ENCODE results near the gene SRGAP3.

Gene SRGAP3

GRCh38 chr3:9251055-9251786, 1.8 kb upstream of the SRGAP3 start:
- DNase-seq: no peak

GRCh38 chr3:9250236-9250635, 790 bp upstream of the SRGAP3 start:
- peak; percentile 8 for DNase-seq

GRCh38 chr3:9248522-9249271, 749 bp downstream of the SRGAP3 start:
- DNase-seq: peak; percentile 13

- no peak for DNase-seq
These were observed 1.4 kb downstream of the SRGAP3 start for GRCh38 chr3:9247941-9248521.

GRCh38 chr3:9247361-9247940, 2.0 kb downstream of the SRGAP3 start:
- DNase-seq: no peak

GRCh38 chr3:9246189-9246588, 3.3 kb downstream of the SRGAP3 start:
- DNase-seq: no peak

- DNase-seq: no peak
These were observed 4.8 kb downstream of the SRGAP3 start for GRCh38 chr3:9244495-9245183.

- DNase-seq: peak; percentile 24
These were observed 7.5 kb downstream of the SRGAP3 start for GRCh38 chr3:9241956-9242355.

- no peak for DNase-seq
These were observed 9.8 kb downstream of the SRGAP3 start for GRCh38 chr3:9239680-9240079.

- peak; percentile 21 for DNase-seq
These were observed 10.6 kb downstream of the SRGAP3 start for GRCh38 chr3:9238721-9239295.

- DNase-seq: no peak
These were observed 11.2 kb downstream of the SRGAP3 start for GRCh38 chr3:9238276-9238675.

- no peak for DNase-seq
These were observed 15.4 kb downstream of the SRGAP3 start for GRCh38 chr3:9233814-9234600.

GRCh38 chr3:9233101-9233500, 16.3 kb downstream of the SRGAP3 start:
- DNase-seq: no peak

- no peak for DNase-seq
These were observed 17.5 kb downstream of the SRGAP3 start for GRCh38 chr3:9231937-9232336.

- no peak for DNase-seq
These were observed 18.0 kb downstream of the SRGAP3 start for GRCh38 chr3:9231471-9231870.

GRCh38 chr3:9231006-9231405, 18.4 kb downstream of the SRGAP3 start:
- no peak for DNase-seq

- no peak for DNase-seq
These were observed 18.9 kb downstream of the SRGAP3 start for GRCh38 chr3:9230596-9230995.

- DNase-seq: no peak
These were observed 19.6 kb downstream of the SRGAP3 start for GRCh38 chr3:9229879-9230278.

- no peak for DNase-seq
These were observed 20.1 kb downstream of the SRGAP3 start for GRCh38 chr3:9229325-9229724.

- no peak for DNase-seq
These were observed 23.1 kb downstream of the SRGAP3 start for GRCh38 chr3:9226326-9226725.

GRCh38 chr3:9225268-9225667, 24.2 kb downstream of the SRGAP3 start:
- no peak for DNase-seq

- DNase-seq: peak; percentile 65
These were observed 25.0 kb downstream of the SRGAP3 start for GRCh38 chr3:9224490-9224889.
